NB4 (cell line): ENCODE measurements around the gene PSMC3.

ENCODE experiments used
- CTCF ChIP-seq: IDR thresholded peaks from one replicate; pipeline ENCODE4 v1.5.1; 2012; ENCODE audit warnings: low read depth, low read length
- MAX ChIP-seq: IDR thresholded peaks from 2 replicates; pipeline ENCODE4 v1.6.1; 2011; ENCODE audit warnings: low read depth, low read length
- MYC ChIP-seq: IDR thresholded peaks from 2 replicates; pipeline ENCODE4 v1.6.1; 2011; ENCODE audit warnings: low read depth, low read length
- POLR2A ChIP-seq: IDR thresholded peaks from 2 replicates; pipeline ENCODE4 v1.6.1; 2011; ENCODE audit warnings: mild to moderate bottlenecking; ENCODE audit not compliant: insufficient read length; ENCODE audit errors: extremely low read depth

GRCh38 chr11:47378010-47378835 is 48.0 kb downstream of the PSMC3 start, which contains the start of gene SPI1:
- no peak for TF ChIP-seq CTCF
- TF ChIP-seq POLR2A: peak; percentile 51
- peak; percentile 55 for TF ChIP-seq MYC
- TF ChIP-seq MAX: peak; percentile 66; the same call in 1 of the 2 replicates
